ENCODE data around the gene MYO1D. TPM values are rescaled to one million over a fixed set of nuclear protein-coding genes. Genes with fewer than 3 reads are reported as not detected.

The MYO1D gene
- total RNA-seq, 1 experiment from 2014 or later: 35.7 TPM

DNA sequence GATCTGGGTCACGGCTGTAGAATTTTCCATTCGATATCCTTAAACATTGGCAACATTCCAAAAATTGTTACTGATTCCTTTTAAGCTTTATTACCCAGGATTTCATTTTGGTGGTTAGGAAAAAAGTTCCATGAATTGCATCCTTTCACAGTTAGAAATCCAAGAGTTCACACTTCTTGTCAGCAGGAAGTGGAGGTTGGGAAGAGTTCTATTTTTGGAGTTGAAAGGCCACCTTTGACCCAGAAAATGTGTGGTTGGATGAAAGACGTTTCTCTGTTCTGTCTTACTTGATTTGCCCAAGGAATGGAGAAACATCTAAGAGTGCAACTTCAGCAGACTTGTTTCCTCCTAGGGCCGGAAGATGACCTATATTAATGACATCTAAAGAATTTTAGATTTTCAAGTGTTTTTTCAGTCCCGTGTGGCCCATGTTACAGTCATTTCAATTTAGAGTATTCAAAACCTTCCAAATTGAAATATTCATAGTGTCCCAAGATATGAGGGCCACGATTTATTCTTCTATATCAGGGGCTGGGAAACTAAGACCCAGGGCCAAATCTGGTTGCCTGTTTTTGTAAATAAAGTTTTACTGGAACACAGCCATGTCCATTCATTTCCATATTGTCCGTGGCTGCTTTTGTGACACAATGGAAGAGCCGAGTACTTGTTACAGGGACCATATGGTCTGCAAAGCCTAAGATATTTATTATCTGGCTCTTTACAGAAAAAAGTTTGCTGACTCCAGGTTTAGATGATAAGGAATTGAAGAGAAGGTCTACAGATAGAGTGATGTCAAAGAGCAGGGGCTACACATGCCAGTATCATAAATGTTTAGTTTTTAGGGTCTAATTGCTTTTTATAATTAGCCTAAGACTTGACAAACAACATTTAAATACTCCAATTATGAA lies 339.9 kb downstream of the MYO1D start:
- BruUV-seq (replicated peaks): no TSS peak
- ChIA-PET POLR2A (no interaction called here), RAD21 (ENCODE audit: low non-redundant PET in 1 of 2, low total read pairs in 2 of 2, uncharacterized antibody in 2 of 2, unreplicated experiment in 2 of 2) (no interaction called here)

More for the DNA sequence above, 339.9 kb downstream of the MYO1D start:
- H2AFZ ChIP-seq (ENCODE audit: low read depth, low read length, poor library complexity, severe bottlenecking): no peak overlapping the region
- CTCF ChIA-PET: no interaction called here
- 0 out of 4 replicates have a peak, but pooled peaks cover 0 to 3% of the 10 kb centered on the region in 2 experiments for H3K4me1 ChIP-seq (ENCODE audit: control insufficient read depth in 1 of 2, insufficient read depth in 2 of 2, low read length in 2 of 2)
- H3K27ac ChIP-seq (ENCODE audit: low read depth, low read length): no peak overlapping the region
- H3K27me3 ChIP-seq (ENCODE audit: insufficient read depth, low read length): no peaks in the 10 kb centered on the region
- no peaks in the 10 kb centered on the region for H3K36me3 ChIP-seq (ENCODE audit: control insufficient read depth in 1 of 2, insufficient read depth in 2 of 2, low read length in 2 of 2)
- no peak for TF ChIP-seq RAD21 (IDR thresholded peaks at IDR 0.05; ENCODE audit: low read depth)
- TF ChIP-seq, protein P1, sequence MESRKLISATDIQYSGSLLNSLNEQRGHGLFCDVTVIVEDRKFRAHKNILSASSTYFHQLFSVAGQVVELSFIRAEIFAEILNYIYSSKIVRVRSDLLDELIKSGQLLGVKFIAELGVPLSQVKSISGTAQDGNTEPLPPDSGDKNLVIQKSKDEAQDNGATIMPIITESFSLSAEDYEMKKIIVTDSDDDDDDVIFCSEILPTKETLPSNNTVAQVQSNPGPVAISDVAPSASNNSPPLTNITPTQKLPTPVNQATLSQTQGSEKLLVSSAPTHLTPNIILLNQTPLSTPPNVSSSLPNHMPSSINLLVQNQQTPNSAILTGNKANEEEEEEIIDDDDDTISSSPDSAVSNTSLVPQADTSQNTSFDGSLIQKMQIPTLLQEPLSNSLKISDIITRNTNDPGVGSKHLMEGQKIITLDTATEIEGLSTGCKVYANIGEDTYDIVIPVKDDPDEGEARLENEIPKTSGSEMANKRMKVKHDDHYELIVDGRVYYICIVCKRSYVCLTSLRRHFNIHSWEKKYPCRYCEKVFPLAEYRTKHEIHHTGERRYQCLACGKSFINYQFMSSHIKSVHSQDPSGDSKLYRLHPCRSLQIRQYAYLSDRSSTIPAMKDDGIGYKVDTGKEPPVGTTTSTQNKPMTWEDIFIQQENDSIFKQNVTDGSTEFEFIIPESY (IDR thresholded peaks at IDR 0.05; ENCODE audit: extremely low read depth, insufficient replicate concordance, low read length): no peak
- no peak for TF ChIP-seq ELF1 (IDR thresholded peaks at IDR 0.05; ENCODE audit: borderline replicate concordance, low read depth)
- no peak for TF ChIP-seq SIN3A (IDR thresholded peaks at IDR 0.05; ENCODE audit: low read depth)
- TF ChIP-seq MAX (IDR thresholded peaks at IDR 0.05): no peak
- TF ChIP-seq EZH2phosphoT487 (IDR thresholded peaks at IDR 0.05; ENCODE audit: borderline replicate concordance): no peak
- TF ChIP-seq, protein P2, sequence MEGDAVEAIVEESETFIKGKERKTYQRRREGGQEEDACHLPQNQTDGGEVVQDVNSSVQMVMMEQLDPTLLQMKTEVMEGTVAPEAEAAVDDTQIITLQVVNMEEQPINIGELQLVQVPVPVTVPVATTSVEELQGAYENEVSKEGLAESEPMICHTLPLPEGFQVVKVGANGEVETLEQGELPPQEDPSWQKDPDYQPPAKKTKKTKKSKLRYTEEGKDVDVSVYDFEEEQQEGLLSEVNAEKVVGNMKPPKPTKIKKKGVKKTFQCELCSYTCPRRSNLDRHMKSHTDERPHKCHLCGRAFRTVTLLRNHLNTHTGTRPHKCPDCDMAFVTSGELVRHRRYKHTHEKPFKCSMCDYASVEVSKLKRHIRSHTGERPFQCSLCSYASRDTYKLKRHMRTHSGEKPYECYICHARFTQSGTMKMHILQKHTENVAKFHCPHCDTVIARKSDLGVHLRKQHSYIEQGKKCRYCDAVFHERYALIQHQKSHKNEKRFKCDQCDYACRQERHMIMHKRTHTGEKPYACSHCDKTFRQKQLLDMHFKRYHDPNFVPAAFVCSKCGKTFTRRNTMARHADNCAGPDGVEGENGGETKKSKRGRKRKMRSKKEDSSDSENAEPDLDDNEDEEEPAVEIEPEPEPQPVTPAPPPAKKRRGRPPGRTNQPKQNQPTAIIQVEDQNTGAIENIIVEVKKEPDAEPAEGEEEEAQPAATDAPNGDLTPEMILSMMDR (IDR thresholded peaks at IDR 0.05 in 2 of 3, conservative IDR thresholded peaks at IDR 0.05 in 1 of 3; ENCODE audit: borderline replicate concordance in 1 of 3, insufficient read depth in 1 of 3, low read depth in 2 of 3, low read length in 2 of 3): no peak
- no peak for TF ChIP-seq FOSL1 (IDR thresholded peaks at IDR 0.05; ENCODE audit: low read depth)
- no peak for TF ChIP-seq CBX3 (IDR thresholded peaks at IDR 0.05; ENCODE audit: low read depth)
- TF ChIP-seq POLR2AphosphoS5 (IDR thresholded peaks at IDR 0.05; ENCODE audit: low read depth, low read length): no peak
- no peak for TF ChIP-seq POLR2A (IDR thresholded peaks at IDR 0.05; ENCODE audit: borderline replicate concordance, extremely low read depth, insufficient read depth, insufficient read length)
- TF ChIP-seq EZH2 (IDR thresholded peaks at IDR 0.05): no peak
- TF ChIP-seq TCF7L2 (IDR thresholded peaks at IDR 0.05; ENCODE audit: borderline replicate concordance, extremely low read depth, insufficient read depth, insufficient read length): no peak
- TF ChIP-seq CEBPB (IDR thresholded peaks at IDR 0.05; ENCODE audit: low read depth): no peak
- no peak for TF ChIP-seq YY1 (IDR thresholded peaks at IDR 0.05; ENCODE audit: extremely low read depth, insufficient replicate concordance, low read depth, low read length)
- TF ChIP-seq EGR1 (IDR thresholded peaks at IDR 0.05; ENCODE audit: low read depth): no peak
- no peak for TF ChIP-seq ZFX (IDR thresholded peaks at IDR 0.05)
- no peak for TF ChIP-seq REST (IDR thresholded peaks at IDR 0.05; ENCODE audit: low read depth)
- no peak for TF ChIP-seq SRF (IDR thresholded peaks at IDR 0.05; ENCODE audit: low read depth)
- TF ChIP-seq ZNF274 (IDR thresholded peaks at IDR 0.05; ENCODE audit: low read depth, low read length): no peak
- H3K9me2 ChIP-seq (ENCODE audit: insufficient read depth): no peaks in the 10 kb centered on the region
- H4K20me1 ChIP-seq (ENCODE audit: insufficient read depth): no peaks in the 10 kb centered on the region
- DNase-seq (ENCODE audit: low read depth, low spot score) (no peak), ATAC-seq (no peak)
- H3K4me2 ChIP-seq (ENCODE audit: low read length): no peak overlapping the region; the same call in 1 of the 2 replicates
- intact Hi-C loops (cut with micrococcal nuclease): no loop called here
- no peak overlapping the region for H3K9ac ChIP-seq (ENCODE audit: low read length)
- H3K9me3 ChIP-seq (ENCODE audit: control insufficient read depth in 1 of 2, insufficient read depth in 1 of 2, low read depth in 1 of 2, low read length in 2 of 2): no peaks in the 10 kb centered on the region
- no peaks in the 10 kb centered on the region for H3K79me2 ChIP-seq (ENCODE audit: insufficient read depth, low read length)
- no peak overlapping the region for H3K4me3 ChIP-seq (replicated peaks in 1 of 2; ENCODE audit: low read depth in 1 of 2, low read length in 2 of 2)

Data from HCT116 (cell line).